Heart right ventricle (tissue), 16 donors: ENCODE results near the gene PCK1. TPM values are rescaled to one million over a fixed set of nuclear protein-coding genes. Genes with fewer than 3 reads are reported as not detected.
A peak's percentile ranks its signal among the peaks of the same experiment; 100 is the strongest.

Source experiments
- ATAC-seq, 8 donors: fragments of 200-7000 bp; cut with Tn5 transposase; one replicate each; pipeline ENCODE4 v1.9.1; 2020; ENCODE audit warnings: mild to moderate bottlenecking in 8 of 8, moderate library complexity in 8 of 8, moderate number of reproducible peaks in 1 of 8
- DNase-seq, 2 donors: peaks; one replicate each; pipeline ENCODE4 v3.0.0-alpha.2; 2020
- H3K27ac ChIP-seq, 10 donors: fragments of 200-600 bp; sonication (generic) in 2 of 10; one replicate each; pipeline versions ENCODE4 v1.5.0 to v1.8.0; 2020 to 2022; ENCODE audit warnings: mild to moderate bottlenecking in 3 of 10
- H3K27me3 ChIP-seq, 7 donors: fragments of 200-600 bp; one replicate each; pipeline ENCODE4 v1.8.0; 2021 to 2022; ENCODE audit warnings: mild to moderate bottlenecking in 2 of 7
- H3K36me3 ChIP-seq, 9 donors: fragments of 200-600 bp; sonication (generic) in 1 of 9; one replicate each; pipeline versions ENCODE4 v1.5.0 to v1.8.0; 2020 to 2022; ENCODE audit warnings: mild to moderate bottlenecking in 2 of 9
- H3K4me1 ChIP-seq, 9 donors: fragments of 200-600 bp; sonication (generic) in 1 of 9; one replicate each; pipeline versions ENCODE4 v1.5.0 to v1.8.0; 2020 to 2022; ENCODE audit warnings: mild to moderate bottlenecking in 4 of 9
- H3K4me3 ChIP-seq, 10 donors: fragments of 200-600 bp; sonication (generic) in 2 of 10; one replicate each; pipeline versions ENCODE4 v1.5.0 to v1.8.0; 2020 to 2022; ENCODE audit warnings: mild to moderate bottlenecking in 7 of 10, moderate library complexity in 2 of 10
- H3K9me3 ChIP-seq, 11 donors: fragments of 200-600 bp in 10 of 11; sonication (generic) in 2 of 11; one replicate each; pipeline versions ENCODE4 v1.5.0 to v1.8.0; 2013 to 2022; ENCODE audit warnings: mild to moderate bottlenecking in 2 of 11, control low read depth in 1 of 11, moderate library complexity in 1 of 11
- WGBS, 2 donors: extraction: QIAGEN DNeasy Blood & Tissue Kit; methylation state at CpG; one replicate each; pipeline ENCODE4 v1.1.7; 2013; ENCODE audit warnings: inconsistent platforms in 1 of 2; 5-methylcytosine and 5-hydroxymethylcytosine counted together
- intact Hi-C, 10 donors: fragments of 100-400 bp; cut with DNase I; formaldehyde crosslinking; loops; one replicate each; pipeline versions ENCODE4 v1.11.1 to v1.14.2; 2022
- polyA plus RNA-seq, 2 donors: library from polyadenylated mRNA; stranded (reverse); fragments of 200-250 nt; gene quantifications; one replicate each; pipeline ENCODE4 v1.2.3, GENCODE V29; 2013
- total RNA-seq, 10 donors: library from RNA; stranded (reverse); fragmentation: NEBNext Ultra II Directional in 3 of 10; extraction: Animal tissue kit (Norgen Biotek cat#: 25700) in 3 of 10; gene quantifications; one replicate each; pipeline versions ENCODE4 v1.2.1 to v1.2.4, GENCODE V29; 2021 to 2023
- TF ChIP-seq, protein P1 (sequence below), 9 donors: fragments of 200-600 bp; sonication (generic) in 2 of 9; IDR thresholded peaks; one replicate each; pipeline versions ENCODE4 v1.5.0 to v1.8.0; 2021 to 2022; ENCODE audit warnings: antibody characterized with exemption in 9 of 9, mild to moderate bottlenecking in 5 of 9, moderate library complexity in 1 of 9
- donor health status: Arrhythmogenic right ventricular cardiomyopathy.
- donor health status: ischemic (EF 13 %, LVEDD 7.1; RV severe dilation, severe dysfunction).
- donor health status: healthy with polysubstance abuse.
- donor health status: DM: no; HTN: yes; CAD: no.
- donor health status: DM: no; HTN: no; CAD: no.
- donor health status: ischemic (EF 25% LVEDD 6.9; RV normal size, moderate dysfunction).
- donor health status: ischemic (EF 25% LVEDD 5.7; RV mildly dilated, moderate dysfunction).
- donor health status: healthy.
- donor health status: DM: yes; HTN: yes; CAD: no.
- donor health status: Ischemic cardiomyopathy.
- donor health status: ischemic (EF 35%, LVEDD 5.7; RV mildly dilated, moderate dysfunction).
- donor health status: nonischemic (EF 11% LVEDD 7.7; RV severe dilation, severe dysfunction).
- donor health status: DM: yes; HTN: yes; CAD: no.
- donor health status: PGD.
- donor health status: ischemic (EF 29% LVEDD 5.4; RV normal size, mild dysfunction).
- donor health status: nonischemic (EF 23%, LVEDD 6.1; RV moderate dilation, normal function).

Gene PCK1
- total and polyA plus RNA-seq, 12 donors: 0.15 to 8.5 (median 0.72) TPM; not detected in 2

DNA sequence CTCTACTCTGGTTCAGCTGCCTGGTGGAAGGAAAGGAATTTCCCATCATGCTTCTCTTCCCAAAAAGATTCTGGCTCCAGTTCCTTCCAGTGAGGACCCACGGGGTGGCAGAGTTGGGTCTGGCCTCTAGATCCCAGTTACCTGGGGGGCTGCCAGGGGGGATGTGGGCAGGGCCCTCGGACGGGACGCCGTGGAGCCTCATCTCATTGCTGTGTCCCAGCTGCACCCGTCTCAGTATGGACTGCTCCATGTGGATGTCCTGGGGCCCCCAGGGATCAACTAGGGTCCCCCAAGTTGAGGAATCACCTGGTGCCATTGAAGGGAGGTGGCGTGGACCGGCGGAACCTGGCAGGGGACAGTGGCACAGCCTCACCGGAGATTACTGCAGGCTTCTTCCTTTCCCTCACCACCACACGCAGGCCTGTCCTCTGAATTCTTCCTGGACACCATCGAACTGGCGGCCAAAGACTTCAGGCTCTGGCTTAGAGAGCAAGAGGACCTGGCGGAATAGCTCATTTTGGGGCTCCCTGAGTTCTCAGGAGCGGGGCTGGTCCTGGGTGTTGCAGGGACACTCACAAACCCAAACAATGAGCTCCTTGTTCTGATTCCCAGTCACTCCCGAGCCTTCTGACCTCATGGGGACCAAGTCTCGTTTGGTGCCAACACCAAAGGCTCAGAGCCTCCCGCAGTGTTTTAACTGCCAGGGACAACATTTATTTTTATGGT, 50.8 kb downstream of the PCK1 start:
- peak in 2 of 8 donors; percentile 50 to 58 for ATAC-seq
- 76 to 79% methylated on average over 18 of the region's 18 CpGs for WGBS, 2 donors
- H3K9me3 ChIP-seq: no peaks in the 10 kb centered on the region
- H3K4me3 ChIP-seq: no peak overlapping the region
- no peak for DNase-seq
- TF ChIP-seq, protein P1, sequence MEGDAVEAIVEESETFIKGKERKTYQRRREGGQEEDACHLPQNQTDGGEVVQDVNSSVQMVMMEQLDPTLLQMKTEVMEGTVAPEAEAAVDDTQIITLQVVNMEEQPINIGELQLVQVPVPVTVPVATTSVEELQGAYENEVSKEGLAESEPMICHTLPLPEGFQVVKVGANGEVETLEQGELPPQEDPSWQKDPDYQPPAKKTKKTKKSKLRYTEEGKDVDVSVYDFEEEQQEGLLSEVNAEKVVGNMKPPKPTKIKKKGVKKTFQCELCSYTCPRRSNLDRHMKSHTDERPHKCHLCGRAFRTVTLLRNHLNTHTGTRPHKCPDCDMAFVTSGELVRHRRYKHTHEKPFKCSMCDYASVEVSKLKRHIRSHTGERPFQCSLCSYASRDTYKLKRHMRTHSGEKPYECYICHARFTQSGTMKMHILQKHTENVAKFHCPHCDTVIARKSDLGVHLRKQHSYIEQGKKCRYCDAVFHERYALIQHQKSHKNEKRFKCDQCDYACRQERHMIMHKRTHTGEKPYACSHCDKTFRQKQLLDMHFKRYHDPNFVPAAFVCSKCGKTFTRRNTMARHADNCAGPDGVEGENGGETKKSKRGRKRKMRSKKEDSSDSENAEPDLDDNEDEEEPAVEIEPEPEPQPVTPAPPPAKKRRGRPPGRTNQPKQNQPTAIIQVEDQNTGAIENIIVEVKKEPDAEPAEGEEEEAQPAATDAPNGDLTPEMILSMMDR (IDR thresholded peaks at IDR 0.05): no peak
- H3K36me3 ChIP-seq: peaks cover 0 to 18% (median 0%) of the 10 kb centered on the region in 9 donors
- no peaks in the 10 kb centered on the region for H3K4me1 ChIP-seq
- intact Hi-C loops: loop anchor here in 1 of 10 donors (10.0 kb wide), 1 partner anchor 573 kb away; no protein-coding TSS in a partner anchor
- H3K27me3 ChIP-seq: peaks cover 0 to 38% (median 10%) of the 10 kb centered on the region in 7 donors
- no peak overlapping the region for H3K27ac ChIP-seq

DNA sequence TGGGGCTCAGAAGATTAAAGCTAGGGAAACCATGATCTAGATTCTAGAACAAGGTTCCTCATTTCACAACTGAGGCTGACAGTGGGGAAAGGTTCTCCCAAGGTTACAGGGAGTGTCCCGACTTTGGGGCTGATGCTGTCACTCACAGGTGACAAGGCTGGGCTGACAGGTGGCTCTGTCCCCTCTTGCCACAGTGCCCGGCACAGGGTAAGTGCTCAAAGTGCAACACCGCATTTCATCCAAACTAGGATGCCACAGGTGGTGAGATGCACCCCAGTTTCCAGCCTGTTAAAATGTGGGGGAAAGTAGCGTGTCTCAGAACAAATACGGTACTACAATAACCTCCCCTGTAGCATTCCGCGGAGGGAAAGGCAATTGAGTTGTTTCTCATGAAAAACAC, 51.5 kb downstream of the PCK1 start:
- H3K4me1 ChIP-seq: peaks cover 0 to 1% (median 0%) of the 10 kb centered on the region in 9 donors
- ATAC-seq: no peak
- DNase-seq: no peak
- H3K36me3 ChIP-seq: peaks cover 0 to 18% (median 0%) of the 10 kb centered on the region in 9 donors
- H3K4me3 ChIP-seq: no peak overlapping the region
- H3K9me3 ChIP-seq: no peaks in the 10 kb centered on the region
- TF ChIP-seq, protein P1 (IDR thresholded peaks at IDR 0.05): no peak
- 89 to 91% methylated on average over 7 of the region's 7 CpGs for WGBS, 2 donors
- H3K27me3 ChIP-seq: peaks cover 0 to 42% (median 14%) of the 10 kb centered on the region in 7 donors
- H3K27ac ChIP-seq: no peak overlapping the region
- intact Hi-C loops: loop anchor here in 1 of 10 donors (10.0 kb wide), 1 partner anchor 572 kb away; no protein-coding TSS in a partner anchor

DNA sequence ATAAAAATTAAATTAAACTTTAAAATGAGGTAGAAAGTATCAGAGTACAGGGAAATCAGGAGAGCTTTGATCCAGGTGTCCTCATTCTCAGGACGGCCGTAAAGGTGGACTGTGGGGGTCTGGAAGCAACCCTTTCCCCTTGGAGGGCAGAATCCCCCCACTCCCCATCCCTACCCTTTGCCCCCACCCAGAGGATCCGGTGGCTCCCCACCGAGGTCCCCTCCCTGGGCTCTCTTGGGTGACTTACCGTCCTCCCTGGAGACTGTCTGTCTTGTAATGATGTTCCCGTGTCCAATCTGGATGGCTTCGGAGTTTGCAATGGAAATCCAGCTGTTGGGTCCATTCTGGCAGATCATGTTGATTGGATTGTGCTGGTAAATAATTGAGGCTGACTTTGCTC, 52.0 kb downstream of the PCK1 start:
- H3K27ac ChIP-seq: no peak overlapping the region
- no peak overlapping the region for H3K4me3 ChIP-seq
- H3K27me3 ChIP-seq: peaks cover 0 to 42% (median 10%) of the 10 kb centered on the region in 7 donors
- 90 to 94% methylated on average over 7 of the region's 7 CpGs for WGBS, 2 donors
- H3K4me1 ChIP-seq: peaks cover 0 to 6% (median 0%) of the 10 kb centered on the region in 9 donors
- TF ChIP-seq, protein P1 (IDR thresholded peaks at IDR 0.05): no peak
- intact Hi-C loops: loop anchor here in 1 of 10 donors (10.0 kb wide), 1 partner anchor 572 kb away; no protein-coding TSS in a partner anchor
- no peaks in the 10 kb centered on the region for H3K9me3 ChIP-seq
- H3K36me3 ChIP-seq: peaks cover 0 to 18% (median 0%) of the 10 kb centered on the region in 9 donors
- ATAC-seq (no peak), DNase-seq (no peak)

DNA sequence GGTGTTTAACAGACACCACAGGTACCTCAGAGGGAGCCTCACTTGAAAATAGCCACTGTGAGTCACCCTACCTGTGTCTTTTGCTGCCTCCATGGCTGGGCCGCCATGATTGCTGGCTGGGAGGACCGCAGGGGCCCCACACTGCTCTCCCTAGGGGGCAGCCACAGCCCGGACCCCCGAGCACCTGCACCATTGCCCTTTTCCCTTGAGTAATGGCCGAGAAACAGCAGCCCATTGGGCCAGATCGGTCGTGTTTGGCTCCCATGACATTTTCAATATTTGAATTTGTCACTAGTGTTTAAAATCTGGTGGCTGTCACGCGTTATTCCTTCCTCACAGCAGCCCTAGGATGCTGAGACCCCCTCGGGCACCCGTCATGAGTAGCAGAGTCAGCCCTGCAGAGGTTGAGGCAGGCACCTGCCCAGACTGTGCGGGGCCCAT, 52.6 kb downstream of the PCK1 start:
- intact Hi-C loops: loop anchor here in 1 of 10 donors (10.0 kb wide), 1 partner anchor 571 kb away; no protein-coding TSS in a partner anchor
- Histone ChIP-seq H3K36me3 (peaks cover 0 to 18% (median 0%) of the 10 kb centered on the region in 9 donors), H3K4me1 (peaks cover 0 to 12% (median 0%) of the 10 kb centered on the region in 9 donors), H3K4me3 (no peak overlapping the region), H3K27me3 (peaks cover 0 to 36% (median 5%) of the 10 kb centered on the region in 7 donors), H3K9me3 (no peaks in the 10 kb centered on the region), H3K27ac (no peak overlapping the region)
- TF ChIP-seq, protein P1 (IDR thresholded peaks at IDR 0.05): no peak
- ATAC-seq (no peak), DNase-seq (no peak)
- 86 to 87% methylated on average over 12 of the region's 12 CpGs for WGBS, 2 donors
